K562 (cell line): ENCODE data around the gene RMC1. TPM values are rescaled to one million over a fixed set of nuclear protein-coding genes. Genes with fewer than 3 reads are reported as not detected.

Experiments used
- ATAC-seq: fragments of 200-7000 bp; cut with Tn5 transposase; 3 replicates; pipeline ENCODE4 v1.9.1; 2020; ENCODE audit warnings: moderate library complexity
- BruUV-seq: library from RNA; stranded (reverse); fragments of 400-500 nt; replicated peaks from 2 replicates; lab custom pipeline; 2021; lab: Mats Ljungman, UMichigan
- CTCF ChIA-PET: fragments of 300-600 bp; formaldehyde crosslinking; extraction: SDS; loops from one replicate; lab custom pipeline; 2021; ENCODE audit warnings: low intra/inter-chr PET ratio; lab: Yijun Ruan, JAX
- POLR2A ChIA-PET: fragments of 300-600, 350-650 bp; sonication (Branson Sonifier 250); formaldehyde crosslinking; extraction: SDS; loops from one replicate; lab custom pipeline; 2021; ENCODE audit warnings: antibody characterized with exemption, inconsistent platforms; lab: Yijun Ruan, JAX
- DNase-seq, 4 experiments: peaks; one replicate each; pipeline versions ENCODE4 v3.0.0 to v3.0.0-alpha.2; 2011 to 2018; ENCODE audit warnings: low spot score in 3 of 4, mixed read lengths in 3 of 4; ENCODE audit errors: extremely low read depth in 1 of 4
- FAIRE-seq: peaks from 2 replicates; lab custom pipeline; 2011; peaks lifted over from hg19 to GRCh38; lab: Jason Lieb, UNC
- H2AFZ ChIP-seq: 2 replicates; pipeline ENCODE4 v1.6.0; 2011; ENCODE audit warnings: low read depth, low read length, control low read depth, inconsistent platforms
- H3K27ac ChIP-seq: fragments of 200-600 bp; 3 replicates; pipeline ENCODE4 v1.8.0; 2011; ENCODE audit warnings: low read depth, mild to moderate bottlenecking, control low read depth, inconsistent platforms, low read length, moderate library complexity, mixed read lengths; ENCODE audit errors: extremely low read depth
- H3K27me3 ChIP-seq, 2 experiments: fragments of 300-600 bp in 1 of 2; 2 replicates in 1 of 2; 3 replicates in 1 of 2; pipeline versions ENCODE4 v1.6.0 to v1.8.0; 2011; ENCODE audit warnings: inconsistent platforms in 2 of 2, low read length in 2 of 2, mild to moderate bottlenecking in 1 of 2, mixed read lengths in 1 of 2, moderate library complexity in 1 of 2; ENCODE audit not compliant: control insufficient read depth in 2 of 2, insufficient read depth in 2 of 2
- H3K36me3 ChIP-seq: fragments of 300-600 bp; 3 replicates; pipeline ENCODE4 v1.8.0; 2011; ENCODE audit warnings: mild to moderate bottlenecking, low read length, inconsistent platforms; ENCODE audit not compliant: control insufficient read depth, insufficient read depth
- H3K4me1 ChIP-seq, 2 experiments: fragments of 200-600 bp in 1 of 2; replicated peaks in 1 of 2; 2 replicates in 1 of 2; 3 replicates in 1 of 2; pipeline versions ENCODE4 v1.5.1 to v1.8.0; 2011; ENCODE audit warnings: inconsistent platforms in 2 of 2, low read length in 2 of 2, mild to moderate bottlenecking in 1 of 2, mixed read lengths in 1 of 2, moderate library complexity in 1 of 2; ENCODE audit not compliant: control insufficient read depth in 2 of 2, insufficient read depth in 2 of 2
- H3K4me2 ChIP-seq: 2 replicates; pipeline ENCODE4 v1.6.1; 2011; ENCODE audit warnings: low read length, control low read depth, inconsistent platforms, mixed read lengths; ENCODE audit not compliant: insufficient read depth
- H3K4me3 ChIP-seq: fragments of 200-600 bp; sonication (generic), shearing (Covaris generic); 2 replicates; pipeline ENCODE4 v1.5.1; 2016; ENCODE audit warnings: control low read depth, inconsistent platforms
- H3K79me2 ChIP-seq: fragments of 200-600 bp; 3 replicates; pipeline ENCODE4 v1.8.0; 2011; ENCODE audit warnings: low read length, inconsistent platforms; ENCODE audit not compliant: control insufficient read depth, insufficient read depth
- H3K9ac ChIP-seq, 2 experiments: 2 replicates each; pipeline versions ENCODE4 v1.6.0 to v1.6.1; 2011; ENCODE audit warnings: low read depth in 2 of 2, low read length in 2 of 2, control low read depth in 1 of 2, inconsistent platforms in 1 of 2, mild to moderate bottlenecking in 1 of 2, mixed read lengths in 1 of 2; ENCODE audit not compliant: insufficient read depth in 1 of 2
- H3K9me1 ChIP-seq: one replicate; pipeline ENCODE4 v1.6.0; 2011; ENCODE audit warnings: inconsistent platforms, mild to moderate bottlenecking, low read length, moderate library complexity; ENCODE audit not compliant: control insufficient read depth, insufficient read depth
- H3K9me3 ChIP-seq: replicated peaks from 2 replicates; pipeline ENCODE4 v1.5.1; 2011; ENCODE audit warnings: low read depth, low read length, inconsistent platforms; ENCODE audit not compliant: control insufficient read depth, insufficient read depth
- H4K20me1 ChIP-seq: replicated peaks from 2 replicates; pipeline ENCODE4 v1.6.1; 2011; ENCODE audit warnings: low read length, inconsistent platforms, mixed read lengths; ENCODE audit not compliant: control insufficient read depth, insufficient read depth
- KAT8 ChIP-seq: fragments of 450-650 bp; IDR thresholded peaks from 2 replicates; pipeline ENCODE4 v1.6.1; 2016; ENCODE audit warnings: low read depth, mild to moderate bottlenecking
- RBM25 ChIP-seq: fragments of 200-400 bp; formaldehyde crosslinking; IDR thresholded peaks from 2 replicates; pipeline ENCODE4 v1.6.1; 2018; ENCODE audit warnings: low read length, low read depth, moderate library complexity; ENCODE audit not compliant: severe bottlenecking
- THRA ChIP-seq: fragments of 450-650 bp; IDR thresholded peaks from 2 replicates; pipeline ENCODE4 v1.6.1; 2017; ENCODE audit warnings: mild to moderate bottlenecking, moderate library complexity
- TRIM24 ChIP-seq, 2 experiments: fragments of 450-650 bp; IDR thresholded peaks; 2 replicates each; pipeline ENCODE4 v1.6.1; 2016
- ZNF121 ChIP-seq: sonication (generic); formaldehyde crosslinking; conservative IDR thresholded peaks from 2 replicates; pipeline ENCODE4 v1.8.0; 2022; ENCODE audit warnings: missing genetic modification reagents
- ZNF24 ChIP-seq: fragments of 450-650 bp; IDR thresholded peaks from 2 replicates; pipeline ENCODE4 v1.6.1; 2016
- ZNF280A ChIP-seq: fragments of 450-650 bp; IDR thresholded peaks from 2 replicates; pipeline ENCODE4 v1.6.1; 2018; ENCODE audit warnings: mild to moderate bottlenecking, low read depth; ENCODE audit not compliant: partially characterized antibody
- ZNF408 ChIP-seq: fragments of 250-450 bp; sonication (Bioruptor Pico); IDR thresholded peaks from 2 replicates; pipeline ENCODE4 v1.4.0; 2020; ENCODE audit warnings: low read depth, mild to moderate bottlenecking, moderate library complexity
- ZNF699 ChIP-seq: fragments of 250-450 bp; sonication (Bioruptor Pico); IDR thresholded peaks from 2 replicates; pipeline ENCODE4 v1.8.0; 2021; ENCODE audit warnings: mild to moderate bottlenecking, moderate library complexity; ENCODE audit not compliant: insufficient replicate concordance
- ZNF764 ChIP-seq: fragments of 250-450 bp; sonication (Bioruptor Pico); IDR thresholded peaks from 2 replicates; pipeline ENCODE4 v1.4.0; 2020; ENCODE audit warnings: low read depth, mild to moderate bottlenecking, moderate library complexity
- WGBS: fragments of 100-300 bp; shearing (Covaris generic); methylation state at CpG from one replicate; pipeline ENCODE4 v1.1.6; 2016; ENCODE audit warnings: low coverage, mixed read lengths; ENCODE audit not compliant: insufficient coverage; ENCODE audit errors: missing lambda C conversion rate; 5-methylcytosine and 5-hydroxymethylcytosine counted together
- in situ Hi-C: fragments of 300-500 bp; cut with MboI; formaldehyde crosslinking; loops from 4 replicates; pipeline ENCODE4 v1.15.0; 2018; ENCODE audit warnings: inconsistent platforms, mixed read lengths
- intact Hi-C: fragments of 100-400 bp; cut with micrococcal nuclease; formaldehyde crosslinking; loops from 2 replicates; pipeline ENCODE4 v1.14.2; 2022
- polyA plus RNA-seq, 8 experiments: library from polyadenylated mRNA; depleted of rRNA in 4 of 8; stranded (reverse) in 5 of 8; unstranded in 3 of 8; fragments of >200 nt; fragmentation: Nextera tagmentation in 2 of 8; fragmentation: Illumina TruSeq in 1 of 8; extraction: Ambion mirVana in 2 of 8; extraction: Trizol in 1 of 8; gene quantifications; 2 replicates each; pipeline versions ENCODE4 v1.2.1 to v1.2.3, GENCODE V29; 2011 to 2014; ENCODE audit warnings: inconsistent platforms in 1 of 8, missing spikeins in 1 of 8
- total RNA-seq, 7 experiments: library from RNA; depleted of rRNA in 6 of 7; stranded (reverse); fragments of >200 nt in 6 of 7; fragmentation: Illumina TruSeq in 2 of 7; extraction: Trizol in 2 of 7; gene quantifications; 2 replicates each; pipeline versions ENCODE4 v1.2.1 to v1.2.3, GENCODE V29; 2011 to 2021; ENCODE audit warnings: low replicate concordance in 1 of 7
- TF ChIP-seq, protein P1 (sequence below): fragments of 450-650 bp; IDR thresholded peaks from 2 replicates; pipeline ENCODE4 v1.6.1; 2017; ENCODE audit warnings: antibody characterized with exemption
- TF ChIP-seq, protein P2 (sequence below): fragments of 250-450 bp; sonication (Bioruptor Pico); IDR thresholded peaks from 2 replicates; pipeline ENCODE4 v1.8.0; 2021; ENCODE audit warnings: moderate library complexity, mild to moderate bottlenecking, inconsistent platforms

The RMC1 gene
- total and polyA plus RNA-seq, 9 of the 15 experiments (the other 6 are each of a cell fraction or from before 2014, with no cell fraction given) = 7.5 to 42.4 (median 35.5) TPM

DNA sequence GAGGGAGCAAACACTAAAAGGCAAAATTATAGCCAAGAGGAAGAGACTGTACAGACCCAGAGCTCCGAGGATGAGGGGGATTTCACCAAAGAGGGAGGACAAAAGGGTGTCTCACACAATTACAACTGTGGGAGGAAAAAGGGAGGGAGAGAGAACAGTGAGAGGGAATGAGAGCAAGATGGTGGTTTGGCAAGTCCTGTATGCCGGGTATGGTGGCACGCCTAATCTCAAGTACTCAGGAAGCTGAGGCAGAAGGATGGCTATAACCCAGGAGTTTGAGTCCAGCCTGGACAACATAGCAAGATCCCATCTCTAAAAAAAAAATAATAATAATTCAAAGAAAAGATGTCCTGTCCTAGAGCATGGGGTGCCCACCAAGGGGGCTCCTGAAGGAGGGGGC, 48.7 kb downstream of the RMC1 start:
- FAIRE-seq = no peak

DNA sequence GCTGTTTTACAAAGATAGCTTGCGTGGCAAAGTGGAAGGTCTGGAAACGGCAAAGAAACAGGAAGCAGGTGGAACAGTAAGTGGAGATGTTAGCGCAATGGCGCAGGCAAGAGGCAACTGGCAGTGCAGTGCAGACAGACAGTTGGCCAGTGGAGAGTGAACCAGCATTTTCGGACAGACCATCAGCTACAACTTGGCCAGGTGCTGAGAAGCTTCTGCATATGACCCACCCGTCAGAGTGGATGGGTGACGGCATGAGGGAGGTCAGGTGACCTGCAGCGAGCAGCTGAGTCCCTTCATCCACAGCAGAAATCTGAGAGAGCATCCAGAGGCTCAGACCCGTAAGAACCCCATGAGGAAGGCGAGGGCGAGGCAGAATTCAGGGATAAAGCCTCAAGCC, 49.2 kb downstream of the RMC1 start:
- H3K27me3 ChIP-seq = no peaks in the 10 kb centered on the region
- CTCF ChIA-PET = no interaction called here
- no peak for FAIRE-seq

More for the DNA sequence above, 48.7 kb downstream of the RMC1 start:
- WGBS = 91% methylated on average over 3 of the region's 3 CpGs
- H3K4me2 ChIP-seq = no peak overlapping the region
- ChIA-PET CTCF (no interaction called here), POLR2A (interaction anchor here (0.5 to 1.4 kb wide), 3 partner anchors 9 to 26 kb away, joined by 3 to 4 read pairs (median 3); no protein-coding TSS in a partner anchor)
- H2AFZ ChIP-seq = no peak overlapping the region
- ATAC-seq (no peak), DNase-seq (no peak)
- no peak overlapping the region for H3K4me3 ChIP-seq
- BruUV-seq = no TSS peak
- no peaks in the 10 kb centered on the region for H3K9me3 ChIP-seq
- no peaks in the 10 kb centered on the region for H4K20me1 ChIP-seq
- TF ChIP-seq RBM25 (peak; percentile 23), KAT8 (no peak), ZNF121 (CRISPR knock-in tag) (peak; percentile 62)
- H3K9me1 ChIP-seq = no peaks in the 10 kb centered on the region
- intact Hi-C loops = no loop called here
- no peak overlapping the region for H3K27ac ChIP-seq
- H3K9ac ChIP-seq = no peak overlapping the region
- H3K4me1 ChIP-seq = no peaks in the 10 kb centered on the region
- H3K27me3 ChIP-seq = no peaks in the 10 kb centered on the region
- no peaks in the 10 kb centered on the region for H3K79me2 ChIP-seq
- H3K36me3 ChIP-seq = peaks cover 89% of the 10 kb centered on the region
- in situ Hi-C loops = no loop called here

More for the DNA sequence above, 49.2 kb downstream of the RMC1 start:
- no peak overlapping the region; the same call in 2 of the 3 replicates for H3K27ac ChIP-seq
- no peak for TF ChIP-seq ZNF699 (CRISPR knock-in tag)
- TF ChIP-seq ZNF764 (CRISPR knock-in tag) = no peak
- TF ChIP-seq, protein P1, sequence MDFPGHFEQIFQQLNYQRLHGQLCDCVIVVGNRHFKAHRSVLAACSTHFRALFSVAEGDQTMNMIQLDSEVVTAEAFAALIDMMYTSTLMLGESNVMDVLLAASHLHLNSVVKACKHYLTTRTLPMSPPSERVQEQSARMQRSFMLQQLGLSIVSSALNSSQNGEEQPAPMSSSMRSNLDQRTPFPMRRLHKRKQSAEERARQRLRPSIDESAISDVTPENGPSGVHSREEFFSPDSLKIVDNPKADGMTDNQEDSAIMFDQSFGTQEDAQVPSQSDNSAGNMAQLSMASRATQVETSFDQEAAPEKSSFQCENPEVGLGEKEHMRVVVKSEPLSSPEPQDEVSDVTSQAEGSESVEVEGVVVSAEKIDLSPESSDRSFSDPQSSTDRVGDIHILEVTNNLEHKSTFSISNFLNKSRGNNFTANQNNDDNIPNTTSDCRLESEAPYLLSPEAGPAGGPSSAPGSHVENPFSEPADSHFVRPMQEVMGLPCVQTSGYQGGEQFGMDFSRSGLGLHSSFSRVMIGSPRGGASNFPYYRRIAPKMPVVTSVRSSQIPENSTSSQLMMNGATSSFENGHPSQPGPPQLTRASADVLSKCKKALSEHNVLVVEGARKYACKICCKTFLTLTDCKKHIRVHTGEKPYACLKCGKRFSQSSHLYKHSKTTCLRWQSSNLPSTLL = no peak
- TF ChIP-seq TRIM24 (IDR thresholded peaks at IDR 0.05) = no peak
- TF ChIP-seq THRA = no peak
- no peak for TF ChIP-seq ZNF24
- no peak for TF ChIP-seq ZNF408 (CRISPR knock-in tag)
- TF ChIP-seq ZNF280A = no peak
- TF ChIP-seq, protein P2, sequence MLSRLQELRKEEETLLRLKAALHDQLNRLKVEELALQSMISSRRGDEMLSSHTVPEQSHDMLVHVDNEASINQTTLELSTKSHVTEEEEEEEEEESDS (CRISPR knock-in tag) = no peak
- TF ChIP-seq, all 486 proteins: peak for 0
- POLR2A ChIA-PET = interaction anchor here (0.5 to 1.7 kb wide), 5 partner anchors 8 to 26 kb away, joined by 3 to 5 read pairs (median 4); no protein-coding TSS in a partner anchor
- no TSS peak for BruUV-seq
- in situ Hi-C loops = no loop called here
- no peak for ATAC-seq
- H3K9ac ChIP-seq = no peak overlapping the region
- H3K9me3 ChIP-seq = no peaks in the 10 kb centered on the region
- no peaks in the 10 kb centered on the region for H3K79me2 ChIP-seq
- no peaks in the 10 kb centered on the region for H4K20me1 ChIP-seq
- H3K4me3 ChIP-seq = no peak overlapping the region
- 83% methylated on average over 11 of the region's 11 CpGs for WGBS
- no peak for DNase-seq
- H3K4me2 ChIP-seq = no peak overlapping the region
- peaks cover 87% of the 10 kb centered on the region for H3K36me3 ChIP-seq
- no peaks in the 10 kb centered on the region for H3K4me1 ChIP-seq
- H2AFZ ChIP-seq = no peak overlapping the region
- intact Hi-C loops = no loop called here
- no peaks in the 10 kb centered on the region for H3K9me1 ChIP-seq
